PC-3 (cell line): Measurements from ENCODE around the gene ACAP1. TPM values are rescaled to one million over a fixed set of nuclear protein-coding genes. Genes with fewer than 3 reads are reported as not detected.
A peak's percentile ranks its signal among the peaks of the same experiment; 100 is the strongest.

Experiments
- ATAC-seq: fragments of 200-7000 bp; cut with Tn5 transposase; 2 replicates; pipeline ENCODE4 v1.9.1; 2020; ENCODE audit warnings: mild to moderate bottlenecking, moderate library complexity
- BruUV-seq: library from RNA; stranded (reverse); fragments of 400-500 nt; replicated peaks from 2 replicates; lab custom pipeline; 2021; lab: Mats Ljungman, UMichigan
- CTCF ChIA-PET: fragments of 300-600 bp; sonication (Branson Sonifier 250); formaldehyde crosslinking; loops from one replicate; lab custom pipeline; 2022; ENCODE audit warnings: antibody characterized with exemption; lab: Charles Lee
- POLR2A ChIA-PET: fragments of 300-600 bp; sonication (Branson Sonifier 250); formaldehyde crosslinking; loops from one replicate; lab custom pipeline; 2022; ENCODE audit warnings: antibody characterized with exemption; ENCODE audit not compliant: unreplicated experiment; lab: Charles Lee
- DNase-seq: peaks from one replicate; pipeline ENCODE4 v3.0.0-alpha.2; 2015
- H2AFZ ChIP-seq: fragments of 300-600 bp; sonication (generic); 2 replicates; pipeline ENCODE4 v1.6.0; 2016; ENCODE audit warnings: antibody characterized with exemption, low read length
- H3F3A ChIP-seq: fragments of 300-600 bp; sonication (generic); one replicate; pipeline ENCODE4 v1.6.0; 2017; ENCODE audit warnings: antibody characterized with exemption, low read length, control low read depth, mild to moderate bottlenecking; ENCODE audit not compliant: unreplicated experiment
- H3K27ac ChIP-seq: fragments of 300-600 bp; sonication (generic); 2 replicates; pipeline ENCODE4 v1.5.1; 2016; ENCODE audit warnings: mild to moderate bottlenecking, low read length
- H3K27me3 ChIP-seq: fragments of 300-600 bp; sonication (generic); 2 replicates; pipeline ENCODE4 v1.6.1; 2016; ENCODE audit warnings: low read length, mixed read lengths
- H3K36me3 ChIP-seq: fragments of 300-600 bp; sonication (generic); 2 replicates; pipeline ENCODE4 v1.6.1; 2016; ENCODE audit warnings: low read depth, mixed run types, low read length, mixed read lengths
- H3K4me1 ChIP-seq: fragments of 300-600 bp; sonication (generic); 2 replicates; pipeline ENCODE4 v1.5.1; 2016; ENCODE audit warnings: low read length; ENCODE audit not compliant: insufficient read depth
- H3K4me2 ChIP-seq: fragments of 300-600 bp; sonication (generic); 2 replicates; pipeline ENCODE4 v1.6.0; 2016; ENCODE audit warnings: low read length
- H3K4me3 ChIP-seq: fragments of 300-600 bp; sonication (generic); 2 replicates; pipeline ENCODE4 v1.5.1; 2016; ENCODE audit warnings: mild to moderate bottlenecking, low read length, mixed read lengths
- H3K79me2 ChIP-seq: fragments of 300-600 bp; sonication (generic); 2 replicates; pipeline ENCODE4 v1.6.1; 2017; ENCODE audit warnings: low read length, mixed read lengths
- H3K9ac ChIP-seq: fragments of 300-600 bp; sonication (generic); 2 replicates; pipeline ENCODE4 v1.6.0; 2016; ENCODE audit warnings: mild to moderate bottlenecking, low read length
- H3K9me2 ChIP-seq: fragments of 300-600 bp; sonication (generic); replicated peaks from 2 replicates; pipeline ENCODE4 v1.6.1; 2016; ENCODE audit warnings: mixed run types, low read length, mixed read lengths
- H3K9me3 ChIP-seq: fragments of 300-600 bp; sonication (generic); 2 replicates; pipeline ENCODE4 v1.6.1; 2016; ENCODE audit warnings: low read length, mixed read lengths
- H4K20me1 ChIP-seq: fragments of 300-600 bp; sonication (generic); 2 replicates; pipeline ENCODE4 v1.6.1; 2016; ENCODE audit warnings: low read length, mixed read lengths
- EZH2 ChIP-seq: fragments of 300-600 bp; sonication (generic); IDR thresholded peaks from one replicate; pipeline ENCODE4 v1.6.1; 2017; ENCODE audit warnings: antibody characterized with exemption, mild to moderate bottlenecking, low read length; ENCODE audit not compliant: unreplicated experiment
- EZH2phosphoT487 ChIP-seq: fragments of 300-600 bp; sonication (generic); IDR thresholded peaks from 2 replicates; pipeline ENCODE4 v1.6.1; 2018; ENCODE audit warnings: mild to moderate bottlenecking, antibody characterized with exemption, low read length, borderline replicate concordance
- intact Hi-C: fragments of 100-400 bp; cut with micrococcal nuclease; formaldehyde crosslinking; loops from 2 replicates; pipeline ENCODE4 v1.9.0; 2023
- total RNA-seq: library from RNA; depleted of rRNA; stranded (reverse); fragments of >200 nt; gene quantifications from 2 replicates; pipeline ENCODE4 v1.2.3, GENCODE V29; 2014
- TF ChIP-seq, protein P1 (sequence below): fragments of 300-600 bp; sonication (generic); conservative IDR thresholded peaks from 2 replicates; pipeline ENCODE4 v1.5.1; 2017; ENCODE audit warnings: antibody characterized with exemption, low read depth, mild to moderate bottlenecking, low read length

Gene ACAP1
- total RNA-seq, 1 experiment from 2014 or later = not detected

GRCh38 chr17:7329374-7329996 lies 6.8 kb upstream of the ACAP1 start:
- Histone ChIP-seq H3K9me3 (no peaks in the 10 kb centered on the region), H3K4me3 (peak overlapping the region; percentile 96), H3K9me2 (no peaks in the 10 kb centered on the region), H4K20me1 (no peaks in the 10 kb centered on the region), H3K79me2 (peaks cover 16% of the 10 kb centered on the region), H3K36me3 (no peaks in the 10 kb centered on the region), H3K27ac (peak overlapping the region; percentile 77), H3F3A (no peaks in the 10 kb centered on the region), H2AFZ (peak overlapping the region; percentile 95), H3K4me2 (peak overlapping the region; percentile 99), H3K9ac (peak overlapping the region; percentile 88), H3K27me3 (no peaks in the 10 kb centered on the region), H3K4me1 (0 out of 2 replicates have a peak, but pooled peaks cover 6% of the 10 kb centered on the region)
- intact Hi-C loops = loop anchor here (2.0 kb wide), 1 partner anchor 21 kb away; no protein-coding TSS in a partner anchor
- peak; percentile 71 for ATAC-seq
- TF ChIP-seq, protein P1, sequence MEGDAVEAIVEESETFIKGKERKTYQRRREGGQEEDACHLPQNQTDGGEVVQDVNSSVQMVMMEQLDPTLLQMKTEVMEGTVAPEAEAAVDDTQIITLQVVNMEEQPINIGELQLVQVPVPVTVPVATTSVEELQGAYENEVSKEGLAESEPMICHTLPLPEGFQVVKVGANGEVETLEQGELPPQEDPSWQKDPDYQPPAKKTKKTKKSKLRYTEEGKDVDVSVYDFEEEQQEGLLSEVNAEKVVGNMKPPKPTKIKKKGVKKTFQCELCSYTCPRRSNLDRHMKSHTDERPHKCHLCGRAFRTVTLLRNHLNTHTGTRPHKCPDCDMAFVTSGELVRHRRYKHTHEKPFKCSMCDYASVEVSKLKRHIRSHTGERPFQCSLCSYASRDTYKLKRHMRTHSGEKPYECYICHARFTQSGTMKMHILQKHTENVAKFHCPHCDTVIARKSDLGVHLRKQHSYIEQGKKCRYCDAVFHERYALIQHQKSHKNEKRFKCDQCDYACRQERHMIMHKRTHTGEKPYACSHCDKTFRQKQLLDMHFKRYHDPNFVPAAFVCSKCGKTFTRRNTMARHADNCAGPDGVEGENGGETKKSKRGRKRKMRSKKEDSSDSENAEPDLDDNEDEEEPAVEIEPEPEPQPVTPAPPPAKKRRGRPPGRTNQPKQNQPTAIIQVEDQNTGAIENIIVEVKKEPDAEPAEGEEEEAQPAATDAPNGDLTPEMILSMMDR = no peak
- TF ChIP-seq EZH2phosphoT487 (no peak), EZH2 (no peak)
- POLR2A ChIA-PET = interaction anchor here (0.6 kb wide), 1 partner anchor 103 kb away, joined by 3 read pairs; no protein-coding TSS in a partner anchor
- CTCF ChIA-PET = interaction anchor here (0.6 kb wide), 2 partner anchors 16 to 48 kb away, joined by 3 to 4 read pairs; no protein-coding TSS in a partner anchor
- TSS peak; percentile 93 for BruUV-seq
- DNase-seq = peak; percentile 95

DNA sequence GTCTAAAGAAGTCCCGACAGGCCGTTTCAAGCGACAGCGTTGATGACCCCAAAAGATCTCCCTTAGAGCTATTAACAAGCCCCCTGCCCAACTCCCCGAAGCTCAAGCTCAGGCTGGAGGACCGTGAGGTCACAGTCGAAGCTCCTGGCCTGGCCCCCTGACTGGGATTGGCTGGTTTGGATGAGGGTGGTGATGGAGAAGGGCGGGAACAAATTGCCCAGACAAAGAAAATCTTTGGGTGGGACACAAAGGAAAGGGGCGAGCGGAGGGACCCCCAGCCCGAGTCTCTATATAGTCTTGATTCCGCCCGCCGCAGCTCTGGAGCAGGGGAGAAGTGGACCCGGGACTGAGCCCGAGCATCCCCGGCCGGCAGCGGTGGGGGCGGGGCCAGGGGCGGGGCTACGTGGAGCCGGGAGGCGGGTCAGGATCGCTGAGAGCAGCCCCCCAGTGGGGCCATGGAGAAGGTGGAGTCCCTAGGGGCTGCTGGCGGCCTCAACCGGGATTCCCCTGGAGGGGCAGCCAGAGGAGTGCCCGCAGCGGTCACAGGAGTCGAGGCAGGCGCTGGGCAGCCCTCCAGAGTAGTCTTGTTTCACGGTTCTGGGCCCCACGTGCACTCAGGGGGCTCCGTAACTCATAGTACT lies 6.2 kb upstream of the ACAP1 start:
- H3K9me3 ChIP-seq = no peaks in the 10 kb centered on the region
- intact Hi-C loops = loop anchor here (2.0 kb wide), 1 partner anchor 21 kb away; no protein-coding TSS in a partner anchor
- ATAC-seq (peak; percentile 83), DNase-seq (peak; percentile 60)
- H3K9ac ChIP-seq = peak overlapping the region; percentile 88
- H3K4me2 ChIP-seq = peak overlapping the region; percentile 99
- no TSS peak for BruUV-seq
- no peaks in the 10 kb centered on the region for H3K27me3 ChIP-seq
- H3K9me2 ChIP-seq = no peaks in the 10 kb centered on the region
- peak overlapping the region; percentile 95 for H2AFZ ChIP-seq
- H3K27ac ChIP-seq = peak overlapping the region; percentile 77
- H3K4me3 ChIP-seq = peak overlapping the region; percentile 96
- peaks cover 16% of the 10 kb centered on the region for H3K79me2 ChIP-seq
- TF ChIP-seq, protein P1 = no peak
- TF ChIP-seq EZH2 = no peak
- no peak for TF ChIP-seq EZH2phosphoT487
- no peaks in the 10 kb centered on the region for H3F3A ChIP-seq
- H3K36me3 ChIP-seq = no peaks in the 10 kb centered on the region
- no peaks in the 10 kb centered on the region for H4K20me1 ChIP-seq
- POLR2A ChIA-PET = interaction anchor here (0.6 kb wide), 1 partner anchor 102 kb away, joined by 3 read pairs; no protein-coding TSS in a partner anchor
- CTCF ChIA-PET = interaction anchor here (0.6 kb wide), 1 partner anchor 17 kb away, joined by 3 read pairs; no protein-coding TSS in a partner anchor
- H3K4me1 ChIP-seq = 0 out of 2 replicates have a peak, but pooled peaks cover 6% of the 10 kb centered on the region
